Cardiac muscle cell (in vitro differentiated cells and primary cell): ENCODE data around the gene FASTK. TPM values are rescaled to one million over a fixed set of nuclear protein-coding genes. Genes with fewer than 3 reads are reported as not detected.

Experiments
- DNase-seq, 2 donors: peaks; one replicate each; pipeline versions ENCODE4 v3.0.0 to v3.0.0-alpha.2; 2010 to 2017; ENCODE audit warnings: low read depth in 1 of 2, low spot score in 1 of 2
- H3K27ac ChIP-seq: fragments of 200-600 bp; sonication (generic); 2 replicates; pipeline ENCODE4 v1.5.1; 2016
- H3K27me3 ChIP-seq: fragments of 200-600 bp; sonication (generic); 2 replicates; pipeline ENCODE4 v1.6.0; 2016; ENCODE audit warnings: control low read depth
- H3K36me3 ChIP-seq: fragments of 200-600 bp; sonication (generic); 2 replicates; pipeline ENCODE4 v1.5.1; 2016; ENCODE audit warnings: control low read depth
- H3K4me1 ChIP-seq: fragments of 200-600 bp; sonication (generic); 2 replicates; pipeline ENCODE4 v1.8.1; 2017; ENCODE audit warnings: low read depth, mild to moderate bottlenecking, mixed run types
- H3K4me3 ChIP-seq: fragments of 200-600 bp; sonication (generic); 2 replicates; pipeline ENCODE4 v1.5.1; 2016; ENCODE audit warnings: mild to moderate bottlenecking
- H3K9me3 ChIP-seq: fragments of 200-600 bp; sonication (generic); 2 replicates; pipeline ENCODE4 v1.5.1; 2017; ENCODE audit warnings: low read depth, mild to moderate bottlenecking, control low read depth
- polyA plus RNA-seq: library from polyadenylated mRNA; unstranded; fragments of >200 nt; fragmentation: Nextera tagmentation; extraction: Ambion mirVana; gene quantifications from 2 replicates; pipeline ENCODE4 v1.2.1, GENCODE V29; 2016
- total RNA-seq: library from RNA; depleted of rRNA; stranded (reverse); fragments of >200 nt; gene quantifications from 2 replicates; pipeline ENCODE4 v1.2.3, GENCODE V29; 2016
- TF ChIP-seq, protein P1 (sequence below): IDR thresholded peaks from 2 replicates; pipeline ENCODE4 v1.5.1; 2012; ENCODE audit warnings: low read depth, mild to moderate bottlenecking, low read length

Gene FASTK
- total and polyA plus RNA-seq, 2 experiments from 2014 or later = 165 to 227 TPM

GRCh38 chr7:151093748-151094147 is 13.1 kb upstream of the FASTK start:
- Histone ChIP-seq H3K4me1 (peaks cover 6% of the 10 kb centered on the region), H3K9me3 (no peaks in the 10 kb centered on the region), H3K27ac (no peak overlapping the region), H3K27me3 (no peaks in the 10 kb centered on the region), H3K36me3 (no peaks in the 10 kb centered on the region), H3K4me3 (no peak overlapping the region)
- no peak for DNase-seq
- TF ChIP-seq, protein P1, sequence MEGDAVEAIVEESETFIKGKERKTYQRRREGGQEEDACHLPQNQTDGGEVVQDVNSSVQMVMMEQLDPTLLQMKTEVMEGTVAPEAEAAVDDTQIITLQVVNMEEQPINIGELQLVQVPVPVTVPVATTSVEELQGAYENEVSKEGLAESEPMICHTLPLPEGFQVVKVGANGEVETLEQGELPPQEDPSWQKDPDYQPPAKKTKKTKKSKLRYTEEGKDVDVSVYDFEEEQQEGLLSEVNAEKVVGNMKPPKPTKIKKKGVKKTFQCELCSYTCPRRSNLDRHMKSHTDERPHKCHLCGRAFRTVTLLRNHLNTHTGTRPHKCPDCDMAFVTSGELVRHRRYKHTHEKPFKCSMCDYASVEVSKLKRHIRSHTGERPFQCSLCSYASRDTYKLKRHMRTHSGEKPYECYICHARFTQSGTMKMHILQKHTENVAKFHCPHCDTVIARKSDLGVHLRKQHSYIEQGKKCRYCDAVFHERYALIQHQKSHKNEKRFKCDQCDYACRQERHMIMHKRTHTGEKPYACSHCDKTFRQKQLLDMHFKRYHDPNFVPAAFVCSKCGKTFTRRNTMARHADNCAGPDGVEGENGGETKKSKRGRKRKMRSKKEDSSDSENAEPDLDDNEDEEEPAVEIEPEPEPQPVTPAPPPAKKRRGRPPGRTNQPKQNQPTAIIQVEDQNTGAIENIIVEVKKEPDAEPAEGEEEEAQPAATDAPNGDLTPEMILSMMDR = no peak

- Histone ChIP-seq H3K4me1 (peaks cover 19% of the 10 kb centered on the region), H3K9me3 (no peaks in the 10 kb centered on the region), H3K36me3 (no peaks in the 10 kb centered on the region), H3K4me3 (no peak overlapping the region), H3K27me3 (no peaks in the 10 kb centered on the region), H3K27ac (no peak overlapping the region)
- TF ChIP-seq, protein P1 = no peak
- DNase-seq = no peak
Measured at GRCh38 chr7:151091988-151092387, 11.4 kb upstream of the FASTK start.

DNA sequence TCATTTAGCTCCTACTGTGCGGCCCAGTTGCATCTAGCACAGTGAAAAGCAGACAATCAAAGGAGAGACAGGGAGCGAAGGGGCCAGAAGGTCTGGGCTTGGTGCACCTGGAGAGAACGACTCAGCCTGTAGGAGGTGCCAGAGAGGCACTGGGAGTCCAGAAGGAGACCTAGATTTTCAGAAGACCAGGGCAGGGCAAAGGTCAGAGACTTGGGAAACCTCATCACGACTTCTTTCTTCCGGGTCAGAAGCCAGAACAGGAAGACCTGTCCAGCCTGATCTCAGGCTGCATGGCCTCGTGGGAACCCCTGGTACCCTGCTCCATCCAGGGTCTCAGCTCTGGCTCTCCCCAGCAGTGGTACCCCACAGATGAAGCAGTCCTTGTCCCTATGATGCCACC is 10.8 kb upstream of the FASTK start:
- Histone ChIP-seq H3K27me3 (no peaks in the 10 kb centered on the region), H3K4me1 (peaks cover 19% of the 10 kb centered on the region), H3K36me3 (no peaks in the 10 kb centered on the region), H3K9me3 (no peaks in the 10 kb centered on the region), H3K27ac (no peak overlapping the region), H3K4me3 (no peak overlapping the region)
- TF ChIP-seq, protein P1 = peak; percentile 61
- DNase-seq = no peak

DNA sequence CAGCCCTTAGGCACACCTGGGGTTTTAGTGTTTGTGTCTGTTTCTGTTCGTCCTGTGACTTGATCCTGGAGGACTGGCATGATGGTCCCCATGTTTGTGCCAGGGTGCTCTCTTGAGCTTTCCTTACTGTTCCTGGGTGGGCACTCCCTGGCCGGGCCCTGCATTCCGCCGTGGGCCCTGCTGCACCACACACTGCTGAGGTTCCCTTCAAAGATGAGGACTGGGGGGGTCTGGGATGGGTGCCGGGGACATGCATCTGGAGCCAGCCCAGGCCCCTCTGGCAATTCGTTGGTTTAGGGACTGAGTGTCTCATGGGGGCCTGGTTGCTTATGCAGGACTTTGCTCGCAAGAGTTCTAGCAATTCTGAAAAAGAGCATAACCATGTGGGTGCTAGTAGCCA is 10.4 kb upstream of the FASTK start:
- H3K9me3 ChIP-seq = no peaks in the 10 kb centered on the region
- H3K36me3 ChIP-seq = no peaks in the 10 kb centered on the region
- TF ChIP-seq, protein P1 = no peak
- H3K27ac ChIP-seq = no peak overlapping the region
- H3K4me1 ChIP-seq = peaks cover 19% of the 10 kb centered on the region
- no peak for DNase-seq
- H3K4me3 ChIP-seq = no peak overlapping the region
- H3K27me3 ChIP-seq = no peaks in the 10 kb centered on the region

GRCh38 chr7:151089893-151090730 is 9.5 kb upstream of the FASTK start:
- peaks cover 22% of the 10 kb centered on the region for H3K4me1 ChIP-seq

More at GRCh38 chr7:151089893-151090730, 9.5 kb upstream of the FASTK start:
- no peak for DNase-seq
- Histone ChIP-seq H3K27ac (no peak overlapping the region), H3K4me3 (no peak overlapping the region), H3K36me3 (no peaks in the 10 kb centered on the region), H3K27me3 (no peaks in the 10 kb centered on the region), H3K9me3 (no peaks in the 10 kb centered on the region)
- TF ChIP-seq, protein P1 = no peak
